ENCODE results near the gene BOLA3.

Gene BOLA3

DNA sequence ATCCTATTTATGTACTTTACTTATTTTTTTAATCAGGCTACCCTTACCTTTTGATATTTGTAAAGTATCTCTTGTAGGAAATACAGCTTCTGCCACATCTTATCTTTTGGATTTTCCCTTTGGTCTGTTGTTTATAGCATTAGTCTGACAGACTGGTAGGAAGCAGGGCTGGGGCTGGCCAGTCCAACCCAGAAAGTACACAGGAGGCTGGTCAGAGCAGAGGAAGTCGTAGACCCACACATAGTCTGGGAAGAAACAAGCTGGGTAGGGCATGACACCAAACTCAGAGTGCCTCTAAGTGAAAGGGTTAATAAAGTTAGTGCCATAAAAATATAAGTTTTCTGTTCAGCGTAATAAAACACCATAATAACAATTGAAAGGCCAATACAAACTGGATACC, 51.7 kb downstream of the BOLA3 start:
- intact Hi-C loops (cut with DNase I; ENCODE audit: low total_unique reads) = no loop called here
- H3K36me3 ChIP-seq = peaks cover 32 to 68% (median 43%) of the 10 kb centered on the region in 3 donors
- H3K9me3 ChIP-seq = no peaks in the 10 kb centered on the region
- H3K4me1 ChIP-seq = no peaks in the 10 kb centered on the region
- H3K27ac ChIP-seq = no peak overlapping the region
- no peak for DNase-seq
- TF ChIP-seq, protein P1, sequence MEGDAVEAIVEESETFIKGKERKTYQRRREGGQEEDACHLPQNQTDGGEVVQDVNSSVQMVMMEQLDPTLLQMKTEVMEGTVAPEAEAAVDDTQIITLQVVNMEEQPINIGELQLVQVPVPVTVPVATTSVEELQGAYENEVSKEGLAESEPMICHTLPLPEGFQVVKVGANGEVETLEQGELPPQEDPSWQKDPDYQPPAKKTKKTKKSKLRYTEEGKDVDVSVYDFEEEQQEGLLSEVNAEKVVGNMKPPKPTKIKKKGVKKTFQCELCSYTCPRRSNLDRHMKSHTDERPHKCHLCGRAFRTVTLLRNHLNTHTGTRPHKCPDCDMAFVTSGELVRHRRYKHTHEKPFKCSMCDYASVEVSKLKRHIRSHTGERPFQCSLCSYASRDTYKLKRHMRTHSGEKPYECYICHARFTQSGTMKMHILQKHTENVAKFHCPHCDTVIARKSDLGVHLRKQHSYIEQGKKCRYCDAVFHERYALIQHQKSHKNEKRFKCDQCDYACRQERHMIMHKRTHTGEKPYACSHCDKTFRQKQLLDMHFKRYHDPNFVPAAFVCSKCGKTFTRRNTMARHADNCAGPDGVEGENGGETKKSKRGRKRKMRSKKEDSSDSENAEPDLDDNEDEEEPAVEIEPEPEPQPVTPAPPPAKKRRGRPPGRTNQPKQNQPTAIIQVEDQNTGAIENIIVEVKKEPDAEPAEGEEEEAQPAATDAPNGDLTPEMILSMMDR (IDR thresholded peaks at IDR 0.05) = no peak
- no peaks in the 10 kb centered on the region for H3K27me3 ChIP-seq
- no peak overlapping the region for H3K4me3 ChIP-seq

DNA sequence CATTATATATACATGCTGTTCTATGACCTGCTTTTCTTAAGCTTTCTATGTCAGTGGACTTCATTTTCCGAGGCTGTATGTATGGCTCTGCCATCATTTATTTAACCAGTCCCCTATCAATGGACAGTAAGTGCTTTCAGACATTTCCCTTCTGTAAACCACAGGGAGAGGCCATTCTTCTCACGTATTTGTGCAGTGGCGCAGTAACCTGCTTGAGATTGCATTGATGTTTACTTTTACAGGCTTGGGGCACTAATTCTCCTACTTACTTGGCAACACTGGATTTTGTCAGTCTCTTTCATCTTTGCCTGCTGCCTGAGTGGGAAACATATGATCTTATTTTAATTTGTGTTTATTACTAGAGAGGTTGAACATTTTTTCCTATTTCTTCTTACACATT, 52.1 kb downstream of the BOLA3 start:
- Histone ChIP-seq H3K27ac (no peak overlapping the region), H3K9me3 (no peaks in the 10 kb centered on the region), H3K4me1 (no peaks in the 10 kb centered on the region), H3K36me3 (peaks cover 29 to 68% (median 40%) of the 10 kb centered on the region in 3 donors), H3K27me3 (no peaks in the 10 kb centered on the region), H3K4me3 (no peak overlapping the region)
- no peak for DNase-seq
- intact Hi-C loops (cut with DNase I; ENCODE audit: low total_unique reads) = no loop called here
- TF ChIP-seq, protein P1 (IDR thresholded peaks at IDR 0.05) = no peak

DNA sequence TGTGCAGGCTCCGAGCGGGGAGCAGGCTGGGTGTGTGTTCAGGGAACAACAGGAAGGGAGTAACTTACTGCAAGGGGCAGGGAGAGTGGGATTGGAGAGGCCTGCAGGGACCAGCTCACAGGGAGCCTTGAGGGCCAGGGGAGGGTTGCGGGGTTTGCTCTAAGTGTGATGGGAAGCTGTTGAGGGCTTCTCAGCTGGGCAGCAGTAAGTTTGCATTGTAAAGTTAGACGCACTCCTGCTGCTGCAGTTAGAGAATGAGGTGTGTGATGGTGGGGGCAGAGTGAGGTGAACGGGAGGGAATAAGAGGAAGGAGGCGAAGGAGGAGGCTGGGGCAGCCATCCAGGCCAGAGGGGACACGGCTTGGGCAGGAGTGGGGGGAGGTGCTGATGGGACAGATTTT, 53.4 kb downstream of the BOLA3 start:
- no peaks in the 10 kb centered on the region for H3K4me1 ChIP-seq
- peaks cover 19 to 68% (median 35%) of the 10 kb centered on the region in 3 donors for H3K36me3 ChIP-seq
- intact Hi-C loops (cut with DNase I; ENCODE audit: low total_unique reads) = no loop called here
- no peaks in the 10 kb centered on the region for H3K27me3 ChIP-seq
- TF ChIP-seq, protein P1 (IDR thresholded peaks at IDR 0.05) = no peak
- no peak for DNase-seq
- H3K27ac ChIP-seq = no peak overlapping the region
- H3K4me3 ChIP-seq = no peak overlapping the region
- no peaks in the 10 kb centered on the region for H3K9me3 ChIP-seq

DNA sequence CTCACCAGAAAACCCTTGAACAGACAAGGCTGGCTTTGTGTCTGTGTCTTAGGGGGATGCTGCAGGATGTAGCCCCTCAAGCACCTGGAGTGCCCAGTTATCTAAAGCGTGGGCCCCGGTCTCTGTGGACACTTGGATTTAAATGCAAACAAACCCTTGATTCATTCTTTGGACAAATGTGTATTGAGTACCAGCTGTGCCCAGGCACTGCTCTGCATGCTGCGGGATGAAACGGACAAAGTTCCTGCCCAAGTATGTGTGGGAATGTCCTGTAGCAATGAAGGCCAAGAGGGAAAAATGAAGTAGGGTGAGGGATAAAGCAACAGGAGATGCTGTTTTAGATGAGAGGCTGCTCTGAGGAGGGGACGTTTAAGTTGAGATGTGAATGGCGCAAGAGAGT, 53.9 kb downstream of the BOLA3 start:
- H3K36me3 ChIP-seq = peaks cover 17 to 63% (median 30%) of the 10 kb centered on the region in 3 donors
- no peak for DNase-seq
- TF ChIP-seq, protein P1 (IDR thresholded peaks at IDR 0.05) = no peak
- H3K27me3 ChIP-seq = no peaks in the 10 kb centered on the region
- H3K9me3 ChIP-seq = no peaks in the 10 kb centered on the region
- H3K4me1 ChIP-seq = no peaks in the 10 kb centered on the region
- no peak overlapping the region for H3K4me3 ChIP-seq
- no peak overlapping the region for H3K27ac ChIP-seq
- intact Hi-C loops (cut with DNase I; ENCODE audit: low total_unique reads) = no loop called here

DNA sequence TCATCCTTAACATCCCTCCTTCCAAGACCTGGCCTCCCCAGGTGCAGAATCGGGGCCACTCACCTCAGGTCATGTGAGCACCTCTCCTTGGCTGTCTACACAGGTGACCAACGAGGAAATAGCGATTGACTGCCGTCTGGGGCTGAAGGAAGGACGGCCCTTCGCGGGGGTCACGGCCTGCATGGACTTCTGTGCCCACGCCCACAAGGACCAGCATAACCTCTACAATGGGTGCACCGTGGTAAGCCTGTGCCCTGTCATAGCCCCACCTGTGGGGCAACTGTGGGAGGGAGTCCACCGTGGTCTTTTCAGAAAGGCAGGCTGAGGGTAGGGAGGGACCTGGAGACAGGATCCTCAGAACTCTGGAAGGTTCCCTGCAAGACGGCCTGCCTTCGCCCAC, 54.3 kb downstream of the BOLA3 start:
- no peaks in the 10 kb centered on the region for H3K9me3 ChIP-seq
- H3K27ac ChIP-seq = no peak overlapping the region
- TF ChIP-seq, protein P1 (IDR thresholded peaks at IDR 0.05) = no peak
- H3K4me1 ChIP-seq = no peaks in the 10 kb centered on the region
- no peak for DNase-seq
- intact Hi-C loops (cut with DNase I; ENCODE audit: low total_unique reads) = no loop called here
- no peak overlapping the region for H3K4me3 ChIP-seq
- no peaks in the 10 kb centered on the region for H3K27me3 ChIP-seq
- peaks cover 17 to 61% (median 30%) of the 10 kb centered on the region in 3 donors for H3K36me3 ChIP-seq

DNA sequence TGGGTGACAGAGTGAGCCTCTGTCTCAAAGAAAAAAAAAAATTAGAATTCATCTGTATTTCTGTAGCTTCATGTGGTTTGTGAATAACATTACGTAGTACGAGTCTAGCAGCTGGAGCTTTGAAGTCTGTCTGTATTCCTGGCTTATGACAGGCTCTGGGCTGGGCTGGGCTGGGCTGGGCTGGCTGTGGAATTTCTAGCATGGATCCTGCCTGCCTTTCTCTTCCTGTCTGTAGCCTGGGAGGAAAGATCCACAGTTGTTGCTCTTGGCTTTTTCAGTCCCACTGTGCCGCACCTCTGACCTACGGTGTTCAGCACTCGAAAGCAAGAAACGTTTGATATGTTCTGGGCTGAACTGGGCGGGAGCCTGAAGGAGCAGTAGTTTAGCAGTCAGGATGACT, 55.4 kb downstream of the BOLA3 start:
- Histone ChIP-seq H3K9me3 (no peaks in the 10 kb centered on the region), H3K27ac (no peak overlapping the region), H3K4me1 (no peaks in the 10 kb centered on the region), H3K27me3 (no peaks in the 10 kb centered on the region), H3K4me3 (no peak overlapping the region), H3K36me3 (peaks cover 17 to 71% (median 36%) of the 10 kb centered on the region in 3 donors)
- TF ChIP-seq, protein P1 (IDR thresholded peaks at IDR 0.05) = no peak
- DNase-seq = no peak
- intact Hi-C loops (cut with DNase I; ENCODE audit: low total_unique reads) = no loop called here

Measured in tibial artery (tissue), 4 donors.